ENCODE results near the gene CEP57L1. TPM values are rescaled to one million over a fixed set of nuclear protein-coding genes. Genes with fewer than 3 reads are reported as not detected.

CEP57L1 gene
- total RNA-seq, 1 experiment from 2014 or later: 8.4 TPM

DNA sequence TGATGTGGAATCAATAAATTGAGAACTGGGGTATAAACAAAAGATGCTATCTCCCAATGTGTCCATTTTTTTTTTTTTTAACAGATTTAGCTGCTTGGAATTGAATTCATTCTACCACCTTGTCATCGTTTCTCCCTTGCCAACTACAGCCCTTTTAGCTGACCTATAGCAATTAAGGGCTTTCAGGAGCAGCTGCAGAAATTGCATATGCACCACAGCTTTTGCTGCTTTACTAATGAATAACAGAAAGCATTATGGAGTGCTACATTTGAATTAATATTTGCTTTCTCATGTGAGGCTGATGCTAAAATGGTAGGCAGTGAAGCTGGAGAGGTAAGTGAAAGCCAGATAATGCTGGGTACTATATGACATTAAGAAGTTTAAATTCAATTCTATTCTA, 6.3 kb upstream of the CEP57L1 start:
- Histone ChIP-seq H3K9ac (ENCODE audit: extremely low read depth, insufficient read length, low read length) (no peak overlapping the region), H2BK120ac (ENCODE audit: low read depth, low read length, poor library complexity, severe bottlenecking) (no peak overlapping the region), H2BK15ac (ENCODE audit: low read depth, low read length) (no peak overlapping the region), H3K18ac (ENCODE audit: insufficient read length, low read depth, low read length) (no peak overlapping the region), H4K8ac (replicated peaks; ENCODE audit: insufficient read length, low read depth, low read length) (no peak overlapping the region), H3T11ph (ENCODE audit: low read length) (no peak overlapping the region), H3K23ac (ENCODE audit: insufficient read length, low read depth, low read length) (no peak overlapping the region), H3K56ac (ENCODE audit: insufficient read length, low read depth, low read length) (no peak overlapping the region), H3K27me3 (ENCODE audit: insufficient read depth, low read length) (no peaks in the 10 kb centered on the region), H2AK5ac (ENCODE audit: insufficient read length, low read length) (no peak overlapping the region), H3K9me3 (ENCODE audit: control insufficient read depth, low read depth, low read length) (no peaks in the 10 kb centered on the region), H3K79me1 (ENCODE audit: insufficient read depth, low read depth, low read length, poor library complexity, severe bottlenecking) (no peaks in the 10 kb centered on the region), H2BK5ac (ENCODE audit: insufficient read length, low read length) (no peak overlapping the region), H3K79me2 (ENCODE audit: insufficient read depth, low read length) (no peaks in the 10 kb centered on the region), H3K14ac (ENCODE audit: insufficient read depth, low read length) (no peak overlapping the region), H3K23me2 (ENCODE audit: insufficient read length, low read depth, low read length, poor library complexity, severe bottlenecking) (peaks cover 3% of the 10 kb centered on the region), H3K4me1 (ENCODE audit: insufficient read depth, low read length) (no peaks in the 10 kb centered on the region), H2AFZ (ENCODE audit: low read length) (no peak overlapping the region), H3K4ac (ENCODE audit: low read depth, low read length) (no peak overlapping the region), H2BK12ac (ENCODE audit: insufficient read length, low read depth, low read length) (no peak overlapping the region), H4K91ac (ENCODE audit: insufficient read length, low read depth, low read length) (no peak overlapping the region), H2BK20ac (ENCODE audit: low read depth, low read length, poor library complexity, severe bottlenecking) (no peak overlapping the region), H4K5ac (ENCODE audit: insufficient read length, low read depth, low read length) (no peak overlapping the region), H3K4me2 (ENCODE audit: insufficient read depth, insufficient read length, low read length) (no peak overlapping the region), H3K27ac (ENCODE audit: insufficient read length, low read depth, low read length) (no peak overlapping the region), H4K20me1 (ENCODE audit: control insufficient read depth, insufficient read depth, insufficient read length) (no peaks in the 10 kb centered on the region)
- peaks cover 0 to 3% (median 0%) of the 10 kb centered on the region in 3 experiments; a peak in 1 of 7 replicates for H3K36me3 Mint-ChIP-seq (ENCODE audit: insufficient read depth in 1 of 3, low read depth in 3 of 3)
- no peak for DNase-seq
- no peak overlapping the region for H3K4me3 Mint-ChIP-seq
- no peaks in the 10 kb centered on the region for H3K27me3 Mint-ChIP-seq (ENCODE audit: low read depth)
- no peak overlapping the region for H3K27ac Mint-ChIP-seq
- TF ChIP-seq, protein P1, sequence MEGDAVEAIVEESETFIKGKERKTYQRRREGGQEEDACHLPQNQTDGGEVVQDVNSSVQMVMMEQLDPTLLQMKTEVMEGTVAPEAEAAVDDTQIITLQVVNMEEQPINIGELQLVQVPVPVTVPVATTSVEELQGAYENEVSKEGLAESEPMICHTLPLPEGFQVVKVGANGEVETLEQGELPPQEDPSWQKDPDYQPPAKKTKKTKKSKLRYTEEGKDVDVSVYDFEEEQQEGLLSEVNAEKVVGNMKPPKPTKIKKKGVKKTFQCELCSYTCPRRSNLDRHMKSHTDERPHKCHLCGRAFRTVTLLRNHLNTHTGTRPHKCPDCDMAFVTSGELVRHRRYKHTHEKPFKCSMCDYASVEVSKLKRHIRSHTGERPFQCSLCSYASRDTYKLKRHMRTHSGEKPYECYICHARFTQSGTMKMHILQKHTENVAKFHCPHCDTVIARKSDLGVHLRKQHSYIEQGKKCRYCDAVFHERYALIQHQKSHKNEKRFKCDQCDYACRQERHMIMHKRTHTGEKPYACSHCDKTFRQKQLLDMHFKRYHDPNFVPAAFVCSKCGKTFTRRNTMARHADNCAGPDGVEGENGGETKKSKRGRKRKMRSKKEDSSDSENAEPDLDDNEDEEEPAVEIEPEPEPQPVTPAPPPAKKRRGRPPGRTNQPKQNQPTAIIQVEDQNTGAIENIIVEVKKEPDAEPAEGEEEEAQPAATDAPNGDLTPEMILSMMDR (conservative IDR thresholded peaks at IDR 0.05): no peak
- H3K9me3 Mint-ChIP-seq: no peaks in the 10 kb centered on the region
- WGBS (ENCODE audit: extremely low coverage, insufficient read length, low lambda C conversion rate): no CpG with 5 or more reads among the region's 1 CpG
- H3K4me1 Mint-ChIP-seq: peaks cover 24 to 33% of the 10 kb centered on the region in 2 experiments
